ENCODE data around the gene TMEM132D. TPM values are rescaled to one million over a fixed set of nuclear protein-coding genes. Genes with fewer than 3 reads are reported as not detected.

TMEM132D gene
- total RNA-seq, 2 donors from 2014 or later, result not detected

DNA sequence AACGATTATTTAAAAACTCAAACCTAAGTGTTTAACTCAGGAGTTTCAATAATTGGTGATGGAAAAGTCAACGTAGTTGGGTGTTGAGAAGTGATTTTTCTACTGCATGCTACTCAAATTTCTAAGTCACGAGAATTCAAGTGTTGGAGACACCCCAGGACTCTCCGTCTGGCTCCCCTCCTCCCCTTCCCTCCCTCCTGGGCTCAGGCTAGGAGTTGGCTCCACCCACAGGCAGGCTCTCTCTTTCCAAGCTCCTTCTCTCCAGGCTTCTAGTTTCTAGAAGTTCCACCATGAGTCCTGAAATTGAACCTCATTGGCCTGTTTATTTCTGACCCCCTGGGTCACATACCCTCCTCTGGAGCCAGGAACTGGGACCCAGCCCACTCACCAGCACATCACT, 73.0 kb downstream of the TMEM132D start:
- no peak for ATAC-seq (replicated peaks in 1 of 2)
- no peaks in the 10 kb centered on the region for H3K4me1 Mint-ChIP-seq (ENCODE audit: low read depth)
- H3K27ac Mint-ChIP-seq, result no peak overlapping the region
- peaks cover 1 to 2% of the 10 kb centered on the region in 2 donors for H3K36me3 Mint-ChIP-seq (ENCODE audit: insufficient read depth in 2 of 2)
- no peak for DNase-seq
- no peaks in the 10 kb centered on the region for H3K27me3 Mint-ChIP-seq (ENCODE audit: low read depth)
- H3K4me3 Mint-ChIP-seq, result no peak overlapping the region
- H3K9me3 Mint-ChIP-seq, result peaks cover 1 to 4% of the 10 kb centered on the region in 2 donors

DNA sequence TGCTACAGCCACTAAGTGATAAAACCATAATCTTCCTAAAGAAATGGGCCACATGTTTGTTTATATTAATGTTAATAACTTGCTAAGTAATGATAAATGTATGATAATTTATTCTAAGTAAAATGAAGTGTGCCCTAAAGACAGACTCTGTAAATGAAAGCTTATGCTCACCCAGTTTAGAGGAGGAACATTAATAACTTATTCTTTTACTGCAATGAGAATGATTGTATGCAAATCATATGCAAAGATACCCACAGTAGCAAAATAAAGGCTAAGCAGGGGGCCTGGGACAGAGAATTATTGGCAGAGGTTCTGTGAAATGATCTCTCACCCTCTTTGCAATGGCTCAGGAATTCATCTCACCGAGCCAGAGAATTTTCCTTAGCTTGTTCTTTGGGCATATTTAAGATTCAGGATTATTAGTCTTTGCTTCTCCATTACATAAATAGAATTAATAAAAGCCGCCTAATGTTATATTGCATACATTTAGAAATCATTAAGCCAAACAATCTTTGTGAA, 75.9 kb downstream of the TMEM132D start:
- Mint-ChIP-seq H3K27ac (no peak overlapping the region), H3K27me3 (ENCODE audit: low read depth) (no peaks in the 10 kb centered on the region), H3K4me3 (no peak overlapping the region), H3K4me1 (ENCODE audit: low read depth) (no peaks in the 10 kb centered on the region), H3K9me3 (peaks cover 3 to 5% of the 10 kb centered on the region in 2 donors), H3K36me3 (ENCODE audit: insufficient read depth in 2 of 2) (peaks cover 1 to 2% of the 10 kb centered on the region in 2 donors)
- ATAC-seq (replicated peaks in 1 of 2) (no peak), DNase-seq (no peak)

DNA sequence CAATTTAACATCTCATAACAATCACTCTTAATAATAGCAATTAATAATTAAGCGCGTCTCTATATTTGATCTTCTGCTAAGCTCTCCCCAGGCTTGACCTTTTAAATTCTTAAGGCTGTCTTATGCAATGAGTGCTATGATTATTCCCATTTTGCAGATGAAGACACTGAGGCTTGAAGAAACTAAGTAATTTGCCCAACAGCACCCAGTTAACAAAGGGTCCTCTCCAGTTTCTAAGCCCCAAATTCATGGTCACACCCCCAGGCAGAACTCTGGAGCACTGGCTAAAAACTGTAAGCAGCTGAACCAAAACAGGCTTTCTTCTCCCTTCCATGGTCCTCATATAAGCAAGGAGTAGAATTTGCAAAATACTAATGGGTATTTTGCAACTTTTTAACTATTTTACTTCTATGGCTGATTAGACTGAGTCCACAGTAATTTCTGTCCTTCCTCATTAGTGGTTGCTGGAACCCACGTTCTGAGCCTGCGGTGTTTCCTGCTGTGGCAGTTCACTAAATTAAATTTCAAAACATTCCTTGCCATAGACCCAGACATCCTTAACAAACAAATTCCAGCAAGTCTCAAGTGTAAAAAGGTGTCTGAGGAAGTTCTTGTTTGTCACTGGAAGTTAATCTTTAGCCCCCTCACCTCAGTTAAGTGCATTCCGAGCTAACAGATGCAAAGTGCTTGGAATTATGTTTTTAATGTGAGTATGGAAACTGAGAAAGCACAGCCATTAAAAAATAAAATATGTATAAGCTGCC, 76.5 kb downstream of the TMEM132D start:
- no peak overlapping the region for H3K4me3 Mint-ChIP-seq
- no peaks in the 10 kb centered on the region for H3K27me3 Mint-ChIP-seq (ENCODE audit: low read depth)
- H3K27ac Mint-ChIP-seq, result no peak overlapping the region
- ATAC-seq (replicated peaks in 1 of 2) (no peak), DNase-seq (no peak)
- peaks cover 1 to 2% of the 10 kb centered on the region in 2 donors for H3K36me3 Mint-ChIP-seq (ENCODE audit: insufficient read depth in 2 of 2)
- H3K4me1 Mint-ChIP-seq (ENCODE audit: low read depth), result no peaks in the 10 kb centered on the region
- H3K9me3 Mint-ChIP-seq, result peaks cover 4 to 5% of the 10 kb centered on the region in 2 donors

- DNase-seq (no peak), ATAC-seq (replicated peaks in 1 of 2) (no peak)
- Mint-ChIP-seq H3K9me3 (peaks cover 7% of the 10 kb centered on the region in 2 donors), H3K27ac (no peak overlapping the region), H3K36me3 (ENCODE audit: insufficient read depth in 2 of 2) (peaks cover 1 to 2% of the 10 kb centered on the region in 2 donors), H3K27me3 (ENCODE audit: low read depth) (no peaks in the 10 kb centered on the region), H3K4me3 (no peak overlapping the region), H3K4me1 (ENCODE audit: low read depth) (no peaks in the 10 kb centered on the region)
These were observed 77.6 kb downstream of the TMEM132D start for GRCh38 chr12:129826273-129826672.

- peaks cover 1 to 2% of the 10 kb centered on the region in 2 donors for H3K36me3 Mint-ChIP-seq (ENCODE audit: insufficient read depth in 2 of 2)
- H3K27me3 Mint-ChIP-seq (ENCODE audit: low read depth), result no peaks in the 10 kb centered on the region
- DNase-seq (no peak), ATAC-seq (replicated peaks in 1 of 2) (no peak)
- H3K4me3 Mint-ChIP-seq, result no peak overlapping the region
- no peaks in the 10 kb centered on the region for H3K4me1 Mint-ChIP-seq (ENCODE audit: low read depth)
- no peak overlapping the region for H3K27ac Mint-ChIP-seq
- peaks cover 7% of the 10 kb centered on the region in 2 donors for H3K9me3 Mint-ChIP-seq
These were observed 78.5 kb downstream of the TMEM132D start for GRCh38 chr12:129825316-129825715.

DNA sequence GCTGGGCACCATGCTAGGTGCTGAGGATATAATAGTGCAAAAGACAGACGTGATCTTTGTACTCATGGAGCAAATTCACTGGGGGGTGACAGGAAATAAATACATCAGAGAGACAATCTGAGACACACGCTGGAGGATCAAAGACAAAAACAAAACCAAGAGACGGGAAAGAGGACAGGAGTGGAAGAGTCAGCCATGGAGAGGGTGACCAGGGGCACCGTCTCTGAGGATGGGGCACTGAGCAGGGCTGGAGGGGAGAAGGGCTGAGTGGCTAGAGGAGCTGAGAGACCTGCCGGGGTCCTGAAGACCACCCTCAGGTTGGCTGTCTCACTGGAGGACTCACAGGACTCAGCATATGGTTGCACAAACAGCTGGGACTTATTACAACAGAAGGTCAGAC, 81.9 kb downstream of the TMEM132D start:
- no peaks in the 10 kb centered on the region for H3K27me3 Mint-ChIP-seq (ENCODE audit: low read depth)
- peaks cover 5% of the 10 kb centered on the region in 2 donors for H3K9me3 Mint-ChIP-seq
- H3K27ac Mint-ChIP-seq, result no peak overlapping the region
- ATAC-seq (replicated peaks in 1 of 2) (no peak), DNase-seq (no peak)
- H3K4me3 Mint-ChIP-seq, result no peak overlapping the region
- no peaks in the 10 kb centered on the region for H3K4me1 Mint-ChIP-seq (ENCODE audit: low read depth)
- no peaks in the 10 kb centered on the region for H3K36me3 Mint-ChIP-seq (ENCODE audit: insufficient read depth in 2 of 2)

GRCh38 chr12:129819391-129819790, 84.4 kb downstream of the TMEM132D start:
- ATAC-seq (replicated peaks in 1 of 2) (no peak), DNase-seq (no peak)
- no peaks in the 10 kb centered on the region for H3K27me3 Mint-ChIP-seq (ENCODE audit: low read depth)
- H3K4me1 Mint-ChIP-seq (ENCODE audit: low read depth), result no peaks in the 10 kb centered on the region
- no peaks in the 10 kb centered on the region for H3K36me3 Mint-ChIP-seq (ENCODE audit: insufficient read depth in 2 of 2)
- no peak overlapping the region for H3K27ac Mint-ChIP-seq
- no peak overlapping the region for H3K4me3 Mint-ChIP-seq
- peaks cover 5% of the 10 kb centered on the region in 2 donors for H3K9me3 Mint-ChIP-seq

DNA sequence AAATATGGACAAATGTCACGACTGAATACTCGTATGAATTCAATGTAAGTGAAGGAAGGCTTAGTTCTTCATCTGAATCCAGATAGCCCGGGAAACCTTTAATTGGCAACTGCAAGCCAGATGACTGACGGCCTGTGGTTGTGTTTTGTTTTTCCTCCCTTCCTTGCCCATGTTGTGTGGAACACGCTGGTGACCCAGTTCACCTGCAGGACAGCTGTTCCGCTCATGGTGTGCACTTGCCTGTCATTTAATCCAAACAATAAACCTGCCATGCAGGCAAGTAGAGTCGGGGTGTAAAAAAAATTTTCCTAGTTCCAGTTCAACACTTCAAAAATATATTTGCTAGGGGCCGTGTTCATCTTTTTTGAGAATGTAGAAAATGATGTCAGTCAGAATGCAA, 88.0 kb downstream of the TMEM132D start:
- DNase-seq, result no peak
- H3K9me3 Mint-ChIP-seq, result no peaks in the 10 kb centered on the region
- no peak overlapping the region for H3K4me3 Mint-ChIP-seq
- no peaks in the 10 kb centered on the region for H3K4me1 Mint-ChIP-seq (ENCODE audit: low read depth)
- H3K36me3 Mint-ChIP-seq (ENCODE audit: insufficient read depth in 2 of 2), result no peaks in the 10 kb centered on the region
- no peaks in the 10 kb centered on the region for H3K27me3 Mint-ChIP-seq (ENCODE audit: low read depth)
- ATAC-seq (replicated peaks in 1 of 2), result no peak
- no peak overlapping the region for H3K27ac Mint-ChIP-seq

GRCh38 chr12:129811963-129812362, 91.9 kb downstream of the TMEM132D start:
- no peak overlapping the region for H3K27ac Mint-ChIP-seq
- no peak for DNase-seq
- no peak for ATAC-seq (replicated peaks in 1 of 2)
- H3K4me1 Mint-ChIP-seq (ENCODE audit: low read depth), result no peaks in the 10 kb centered on the region
- H3K27me3 Mint-ChIP-seq (ENCODE audit: low read depth), result no peaks in the 10 kb centered on the region
- H3K4me3 Mint-ChIP-seq, result no peak overlapping the region
- H3K9me3 Mint-ChIP-seq, result peaks cover 4 to 8% of the 10 kb centered on the region in 2 donors
- no peaks in the 10 kb centered on the region for H3K36me3 Mint-ChIP-seq (ENCODE audit: insufficient read depth in 2 of 2)

- no peak overlapping the region for H3K4me3 Mint-ChIP-seq
These were observed 96.7 kb downstream of the TMEM132D start for GRCh38 chr12:129807136-129807535.

GRCh38 chr12:129791396-129791795, 112.4 kb downstream of the TMEM132D start:
- peaks cover 0 to 4% of the 10 kb centered on the region in 2 donors for H3K9me3 Mint-ChIP-seq
- no peaks in the 10 kb centered on the region for H3K27me3 Mint-ChIP-seq (ENCODE audit: low read depth)
- H3K36me3 Mint-ChIP-seq (ENCODE audit: insufficient read depth in 2 of 2), result no peaks in the 10 kb centered on the region
- H3K4me1 Mint-ChIP-seq (ENCODE audit: low read depth), result no peaks in the 10 kb centered on the region
- no peak for DNase-seq
- no peak overlapping the region for H3K27ac Mint-ChIP-seq
- no peak for ATAC-seq (replicated peaks in 1 of 2)
- no peak overlapping the region for H3K4me3 Mint-ChIP-seq

More at GRCh38 chr12:129807136-129807535, 96.7 kb downstream of the TMEM132D start:
- Mint-ChIP-seq H3K27me3 (ENCODE audit: low read depth) (no peaks in the 10 kb centered on the region), H3K4me1 (ENCODE audit: low read depth) (no peaks in the 10 kb centered on the region), H3K36me3 (ENCODE audit: insufficient read depth in 2 of 2) (no peaks in the 10 kb centered on the region), H3K27ac (no peak overlapping the region), H3K9me3 (peaks cover 4 to 9% of the 10 kb centered on the region in 2 donors)
- ATAC-seq (replicated peaks in 1 of 2) (no peak), DNase-seq (no peak)

DNA sequence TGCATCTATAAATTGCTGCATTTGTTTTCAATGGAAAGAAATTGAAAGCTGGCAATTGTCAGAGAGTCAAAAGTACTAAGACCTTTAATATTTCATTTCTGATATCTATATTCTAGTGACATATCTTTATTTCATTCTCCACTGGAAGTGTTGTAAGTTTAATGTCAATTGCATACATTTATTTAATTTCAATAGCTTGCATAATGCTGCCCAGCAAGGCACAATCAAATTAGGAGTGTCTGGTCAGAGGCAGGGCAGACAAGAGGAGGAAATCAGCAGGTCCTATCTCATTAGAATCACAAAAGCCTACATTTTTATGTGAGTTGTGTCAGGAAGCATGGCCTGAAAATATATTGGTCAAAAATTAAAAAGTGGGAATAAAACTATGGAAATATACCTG, 112.9 kb downstream of the TMEM132D start:
- H3K4me3 Mint-ChIP-seq, result no peak overlapping the region
- H3K36me3 Mint-ChIP-seq (ENCODE audit: insufficient read depth in 2 of 2), result no peaks in the 10 kb centered on the region
- no peaks in the 10 kb centered on the region for H3K27me3 Mint-ChIP-seq (ENCODE audit: low read depth)
- no peaks in the 10 kb centered on the region for H3K4me1 Mint-ChIP-seq (ENCODE audit: low read depth)
- H3K27ac Mint-ChIP-seq, result no peak overlapping the region
- ATAC-seq (replicated peaks in 1 of 2) (no peak), DNase-seq (no peak)
- H3K9me3 Mint-ChIP-seq, result peaks cover 0 to 4% of the 10 kb centered on the region in 2 donors

GRCh38 chr12:129790331-129790730, 113.5 kb downstream of the TMEM132D start:
- H3K4me3 Mint-ChIP-seq, result no peak overlapping the region
- H3K36me3 Mint-ChIP-seq (ENCODE audit: insufficient read depth in 2 of 2), result no peaks in the 10 kb centered on the region
- ATAC-seq (replicated peaks in 1 of 2), result no peak
- no peaks in the 10 kb centered on the region for H3K4me1 Mint-ChIP-seq (ENCODE audit: low read depth)
- H3K27ac Mint-ChIP-seq, result no peak overlapping the region
- DNase-seq, result no peak
- no peaks in the 10 kb centered on the region for H3K27me3 Mint-ChIP-seq (ENCODE audit: low read depth)
- peaks cover under 1 to 5% of the 10 kb centered on the region in 2 donors for H3K9me3 Mint-ChIP-seq

DNA sequence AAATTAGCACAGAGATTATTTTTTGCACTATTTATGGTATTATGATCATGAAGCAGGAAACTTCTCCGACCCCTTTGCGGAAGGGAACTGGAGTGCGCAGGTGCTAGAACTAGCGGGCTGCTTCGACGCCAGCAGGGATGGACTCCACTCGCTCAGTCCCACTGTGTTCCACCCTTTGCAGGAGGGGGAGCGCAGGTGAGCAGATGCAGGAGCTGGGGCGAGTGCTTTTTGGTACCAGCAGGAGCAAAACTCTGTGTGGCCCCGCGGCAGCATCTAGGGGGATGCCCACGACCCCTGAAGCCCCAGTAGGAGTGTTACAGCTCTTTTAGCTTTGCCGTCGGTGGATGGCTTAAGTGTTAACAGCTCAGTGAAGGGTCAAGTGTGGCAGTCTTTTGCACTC, 113.9 kb downstream of the TMEM132D start:
- Mint-ChIP-seq H3K4me3 (no peak overlapping the region), H3K9me3 (peaks cover 3 to 7% of the 10 kb centered on the region in 2 donors), H3K27ac (no peak overlapping the region), H3K27me3 (ENCODE audit: low read depth) (no peaks in the 10 kb centered on the region), H3K4me1 (ENCODE audit: low read depth) (no peaks in the 10 kb centered on the region), H3K36me3 (ENCODE audit: insufficient read depth in 2 of 2) (no peaks in the 10 kb centered on the region)
- ATAC-seq (replicated peaks in 1 of 2) (no peak), DNase-seq (no peak)

Measured in activated T-cell treated with anti-CD3 and anti-CD28 coated beads, Interleukin-2, amount 50 U/mL, for 72 hours (primary cell).